ENCODE measurements around the gene TET3. TPM values are rescaled to one million over a fixed set of nuclear protein-coding genes. Genes with fewer than 3 reads are reported as not detected.

The TET3 gene
- total and polyA plus RNA-seq, 2 of the 8 experiments (the other 6 are each of a cell fraction or from before 2014, with no cell fraction given), result 4.5 to 21.1 TPM

GRCh38 chr2:74021407-74021755, 36.7 kb downstream of the TET3 start (continued):
- TF ChIP-seq RXRA (IDR thresholded peaks at IDR 0.05; ENCODE audit: insufficient read depth, low read depth, low read length) (no peak), EGR1 (IDR thresholded peaks at IDR 0.05; ENCODE audit: borderline replicate concordance, low read depth, low read length) (no peak), RBBP5 (IDR thresholded peaks at IDR 0.05; ENCODE audit: borderline replicate concordance, low read depth, low read length) (no peak), CHD7 (IDR thresholded peaks at IDR 0.05; ENCODE audit: insufficient replicate concordance, low read length) (no peak), JUN (IDR thresholded peaks at IDR 0.05; ENCODE audit: low read depth, low read length) (no peak), TAF7 (optimal IDR thresholded peaks at IDR 0.05; ENCODE audit: borderline replicate concordance, low read depth, low read length) (no peak), ATF3 (IDR thresholded peaks at IDR 0.05; ENCODE audit: insufficient read depth, low read depth, low read length) (no peak), CHD2 (IDR thresholded peaks at IDR 0.05; ENCODE audit: low read length) (no peak)

All from H1 (cell line).